Heart left ventricle (tissue), 16 donors: ENCODE results near the gene BCL11A. TPM values are rescaled to one million over a fixed set of nuclear protein-coding genes. Genes with fewer than 3 reads are reported as not detected.

Experiments used
- ATAC-seq, 4 donors: fragments of 200-7000 bp; cut with Tn5 transposase; one replicate each; pipeline ENCODE4 v1.9.1; 2020 to 2022; ENCODE audit warnings: moderate library complexity in 4 of 4, mild to moderate bottlenecking in 3 of 4, moderate number of reproducible peaks in 1 of 4
- DNase-seq, 5 donors: peaks; one replicate each; pipeline ENCODE4 v3.0.0-alpha.2; 2020
- H3K27ac ChIP-seq, 12 donors: fragments of 200-600 bp; sonication (generic) in 4 of 12; one replicate each; pipeline versions ENCODE4 v1.5.0 to v1.8.0; 2016 to 2022; ENCODE audit warnings: mild to moderate bottlenecking in 2 of 12
- H3K27me3 ChIP-seq, 9 donors: fragments of 200-600 bp; sonication (generic) in 2 of 9; one replicate each; pipeline versions ENCODE4 v1.5.1 to v1.8.0; 2016 to 2022; ENCODE audit warnings: mild to moderate bottlenecking in 3 of 9
- H3K36me3 ChIP-seq, 9 donors: fragments of 200-600 bp; sonication (generic) in 2 of 9; one replicate each; pipeline versions ENCODE4 v1.5.0 to v1.8.0; 2018 to 2022; ENCODE audit warnings: mild to moderate bottlenecking in 2 of 9
- H3K4me1 ChIP-seq, 12 donors: fragments of 200-600 bp; sonication (generic) in 4 of 12; one replicate each; pipeline versions ENCODE4 v1.5.0 to v1.8.0; 2016 to 2022; ENCODE audit warnings: mild to moderate bottlenecking in 3 of 12
- H3K4me3 ChIP-seq, 12 donors: fragments of 200-600 bp; sonication (generic) in 4 of 12; one replicate each; pipeline versions ENCODE4 v1.5.0 to v1.8.0; 2017 to 2022; ENCODE audit warnings: mild to moderate bottlenecking in 9 of 12, moderate library complexity in 4 of 12
- H3K9me3 ChIP-seq, 12 donors: fragments of 200-600 bp; sonication (generic) in 4 of 12; one replicate each; pipeline versions ENCODE4 v1.5.0 to v1.8.0; 2016 to 2022; ENCODE audit warnings: mild to moderate bottlenecking in 1 of 12
- POLR2A ChIP-seq, 2 donors: fragments of 450-650 bp; IDR thresholded peaks; one replicate each; pipeline ENCODE4 v1.6.1; 2017; ENCODE audit warnings: antibody characterized with exemption in 2 of 2, mild to moderate bottlenecking in 2 of 2, moderate library complexity in 2 of 2
- whole genome bisulfite sequencing, 4 donors: extraction: QIAGEN DNeasy Blood & Tissue Kit in 2 of 4; methylation state at CpG; one replicate each; pipeline versions ENCODE4 v1.1.5 to v1.1.7; 2013 to 2018; 5-methylcytosine and 5-hydroxymethylcytosine counted together
- intact Hi-C, 10 donors: fragments of 100-400 bp; cut with DNase I; formaldehyde crosslinking; loops; one replicate each; pipeline versions ENCODE4 v1.11.1 to v1.14.2; 2022
- polyA plus RNA-seq, 2 donors: library from polyadenylated mRNA; stranded (reverse); fragments of 200-250 nt; gene quantifications; one replicate each; pipeline ENCODE4 v1.2.3, GENCODE V29; 2013
- total RNA-seq, 9 donors: library from RNA; depleted of rRNA in 2 of 9; stranded (reverse); fragments of >200 nt in 2 of 9; fragmentation: NEBNext Ultra II Directional in 3 of 9; extraction: Animal tissue kit (Norgen Biotek cat#: 25700) in 3 of 9; gene quantifications; one replicate each; pipeline versions ENCODE4 v1.1.0 to v1.2.4, GENCODE V29; 2016 to 2023
- TF ChIP-seq, protein P1 (sequence below), 12 donors: fragments of 200-600 bp; sonication (generic) in 4 of 12; IDR thresholded peaks; one replicate each; pipeline versions ENCODE4 v1.5.0 to v1.8.0; 2018 to 2022; ENCODE audit warnings: antibody characterized with exemption in 12 of 12, mild to moderate bottlenecking in 5 of 12
- donor health status: ischemic (EF 13 %, LVEDD 7.1; RV severe dilation, severe dysfunction).
- donor health status: healthy with polysubstance abuse.
- donor health status: DM: no; HTN: yes; CAD: no.
- donor health status: DM: no; HTN: no; CAD: no.
- donor health status: ischemic (EF 25% LVEDD 6.9; RV normal size, moderate dysfunction).
- donor health status: ischemic (EF 25% LVEDD 5.7; RV mildly dilated, moderate dysfunction).
- donor health status: healthy.
- donor health status: DM: yes; HTN: yes; CAD: no.
- donor health status: ischemic (EF 35%, LVEDD 5.7; RV mildly dilated, moderate dysfunction).
- donor health status: nonischemic (EF 11% LVEDD 7.7; RV severe dilation, severe dysfunction).
- donor health status: DM: yes; HTN: yes; CAD: no.
- donor health status: PGD.
- donor health status: ischemic (EF 29% LVEDD 5.4; RV normal size, mild dysfunction).
- donor health status: nonischemic (EF 23%, LVEDD 6.1; RV moderate dilation, normal function).

The BCL11A gene
- total and polyA plus RNA-seq, 11 donors = 5.6 to 31.9 (median 20.2) TPM

- peak overlapping the region in 2 of 12 donors; percentile 18 to 60 for H3K27ac ChIP-seq
- 80 to 89% (median 86%) methylated on average over 3 of the region's 3 CpGs for whole genome bisulfite sequencing, 4 donors
- ATAC-seq (no peak), DNase-seq (no peak)
- no peaks in the 10 kb centered on the region for H3K36me3 ChIP-seq
- intact Hi-C loops = loop anchor here in 1 of 10 donors (5.0 kb wide), 1 partner anchor 45 kb away; no protein-coding TSS in a partner anchor
- H3K27me3 ChIP-seq = peaks cover 0 to 41% (median 3%) of the 10 kb centered on the region in 9 donors
- peaks cover 0 to 84% (median 25%) of the 10 kb centered on the region in 12 donors for H3K4me1 ChIP-seq
- TF ChIP-seq POLR2A (IDR thresholded peaks at IDR 0.05) = no peak
- TF ChIP-seq, protein P1, sequence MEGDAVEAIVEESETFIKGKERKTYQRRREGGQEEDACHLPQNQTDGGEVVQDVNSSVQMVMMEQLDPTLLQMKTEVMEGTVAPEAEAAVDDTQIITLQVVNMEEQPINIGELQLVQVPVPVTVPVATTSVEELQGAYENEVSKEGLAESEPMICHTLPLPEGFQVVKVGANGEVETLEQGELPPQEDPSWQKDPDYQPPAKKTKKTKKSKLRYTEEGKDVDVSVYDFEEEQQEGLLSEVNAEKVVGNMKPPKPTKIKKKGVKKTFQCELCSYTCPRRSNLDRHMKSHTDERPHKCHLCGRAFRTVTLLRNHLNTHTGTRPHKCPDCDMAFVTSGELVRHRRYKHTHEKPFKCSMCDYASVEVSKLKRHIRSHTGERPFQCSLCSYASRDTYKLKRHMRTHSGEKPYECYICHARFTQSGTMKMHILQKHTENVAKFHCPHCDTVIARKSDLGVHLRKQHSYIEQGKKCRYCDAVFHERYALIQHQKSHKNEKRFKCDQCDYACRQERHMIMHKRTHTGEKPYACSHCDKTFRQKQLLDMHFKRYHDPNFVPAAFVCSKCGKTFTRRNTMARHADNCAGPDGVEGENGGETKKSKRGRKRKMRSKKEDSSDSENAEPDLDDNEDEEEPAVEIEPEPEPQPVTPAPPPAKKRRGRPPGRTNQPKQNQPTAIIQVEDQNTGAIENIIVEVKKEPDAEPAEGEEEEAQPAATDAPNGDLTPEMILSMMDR (IDR thresholded peaks at IDR 0.05) = no peak
- no peak overlapping the region for H3K4me3 ChIP-seq
- no peaks in the 10 kb centered on the region for H3K9me3 ChIP-seq
Observed at GRCh38 chr2:60532421-60532820, 21.0 kb downstream of the BCL11A start.

GRCh38 chr2:60531701-60532133, 21.7 kb downstream of the BCL11A start:
- no peak for DNase-seq
- intact Hi-C loops = loop anchor here in 1 of 10 donors (5.0 kb wide), 1 partner anchor 44 kb away; no protein-coding TSS in a partner anchor
- H3K4me1 ChIP-seq = peaks cover 0 to 81% (median 26%) of the 10 kb centered on the region in 12 donors
- ATAC-seq = peak in 3 of 4 donors; percentile 41 to 52 (median 42)
- no peaks in the 10 kb centered on the region for H3K9me3 ChIP-seq
- TF ChIP-seq, protein P1 (IDR thresholded peaks at IDR 0.05) = no peak
- TF ChIP-seq POLR2A (IDR thresholded peaks at IDR 0.05) = no peak
- peak overlapping the region in 5 of 12 donors; percentile 18 to 60 (median 42) for H3K27ac ChIP-seq
- peak overlapping the region in 3 of 12 donors; percentile 6 to 21 (median 16) for H3K4me3 ChIP-seq
- WGBS, 4 donors = 46 to 58% (median 52%) methylated on average over 12 of the region's 12 CpGs
- no peaks in the 10 kb centered on the region for H3K36me3 ChIP-seq
- peaks cover 0 to 39% (median 3%) of the 10 kb centered on the region in 9 donors for H3K27me3 ChIP-seq

DNA sequence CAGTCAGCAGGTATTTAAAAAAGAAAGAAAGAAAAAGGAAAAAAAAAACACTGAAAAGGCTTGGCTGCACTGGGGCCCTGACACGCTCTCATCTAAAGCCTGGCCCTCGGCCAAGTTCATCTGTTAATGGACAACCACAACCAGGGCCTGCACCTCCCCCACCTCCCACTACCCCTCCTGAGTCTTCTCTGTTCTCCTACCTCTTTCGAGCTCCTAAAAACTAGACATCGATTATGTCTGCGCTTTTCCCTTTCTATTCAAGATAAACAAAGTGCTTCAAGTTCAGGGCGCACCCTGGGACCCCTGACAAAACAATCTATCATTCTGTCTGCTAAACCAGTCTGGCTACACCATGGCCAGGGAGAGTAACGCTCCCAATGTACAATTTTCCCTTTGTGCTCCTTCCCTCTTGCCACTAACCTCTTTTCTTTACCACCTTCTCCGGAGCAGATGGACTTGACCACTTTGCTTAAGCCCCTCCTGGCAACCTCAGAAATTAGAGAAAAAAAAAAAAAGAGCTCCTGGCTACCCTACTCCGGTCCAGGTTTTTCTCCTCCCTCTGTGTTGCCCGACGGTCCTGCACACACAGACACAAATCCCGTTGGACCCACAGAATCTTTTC, 22.7 kb downstream of the BCL11A start:
- Histone ChIP-seq H3K27me3 (peaks cover 0 to 30% (median 3%) of the 10 kb centered on the region in 9 donors), H3K4me3 (peak overlapping the region in 3 of 12 donors; percentile 3 to 21 (median 16)), H3K4me1 (peaks cover 0 to 72% (median 21%) of the 10 kb centered on the region in 12 donors), H3K36me3 (no peaks in the 10 kb centered on the region), H3K9me3 (no peaks in the 10 kb centered on the region), H3K27ac (peak overlapping the region in 7 of 12 donors; percentile 2 to 61 (median 40))
- intact Hi-C loops = loop anchor here in 1 of 10 donors (5.0 kb wide), 1 partner anchor 43 kb away; no protein-coding TSS in a partner anchor
- DNase-seq (peak; percentile 56 to 89 (median 78)), ATAC-seq (peak; percentile 51 to 72 (median 62))
- TF ChIP-seq, protein P1 (IDR thresholded peaks at IDR 0.05) = no peak
- no peak for TF ChIP-seq POLR2A (IDR thresholded peaks at IDR 0.05)
- 17 to 24% (median 19%) methylated on average over 12 of the region's 12 CpGs for WGBS, 4 donors
